ENCODE results near the gene LCA5L.

Gene LCA5L

GRCh38 chr21:39452970-39453342 is 7.4 kb upstream of the LCA5L start (continued):
- TF ChIP-seq TOX (CRISPR knock-in tag; IDR thresholded peaks at IDR 0.05; ENCODE audit: borderline replicate concordance) (no peak), ARNTL (CRISPR knock-in tag; IDR thresholded peaks at IDR 0.05; ENCODE audit: borderline replicate concordance, low read depth) (no peak)

DNA sequence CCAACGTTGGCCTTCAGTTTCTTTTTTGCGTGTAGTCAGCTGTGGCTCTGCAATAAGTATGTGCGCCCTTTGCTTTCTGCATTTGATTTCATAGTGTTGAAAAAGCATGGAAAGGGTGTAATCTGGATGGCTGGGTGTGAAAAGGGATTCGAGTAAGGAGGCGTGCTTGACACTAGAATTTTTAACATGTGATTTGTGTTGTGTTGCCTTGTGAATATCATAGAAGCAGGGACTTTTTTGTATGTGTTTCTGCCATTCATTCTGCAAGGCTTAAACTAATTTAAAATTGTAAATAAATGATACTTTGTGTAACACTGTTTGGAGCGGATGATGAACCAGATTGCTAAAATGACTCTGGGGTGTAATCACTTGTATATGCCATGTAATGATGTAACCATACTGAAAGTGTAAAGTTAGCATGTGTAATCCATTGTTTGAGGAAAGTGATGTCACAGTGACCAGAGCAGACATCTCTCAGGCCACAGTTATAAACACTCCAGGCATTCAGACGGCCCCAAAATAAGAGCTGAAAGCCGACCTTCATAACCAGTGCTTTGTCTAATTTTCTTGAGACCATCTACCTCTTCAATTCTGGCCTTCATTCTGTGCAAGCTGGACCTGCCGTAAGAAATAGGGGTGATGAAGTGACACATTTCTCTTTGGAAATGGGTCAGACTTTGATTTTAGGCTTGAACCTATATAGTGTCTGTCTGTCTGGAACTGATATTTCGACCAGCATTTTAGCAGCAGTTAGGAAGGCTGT is 6.8 kb upstream of the LCA5L start:
- TF ChIP-seq ZC3H10 (CRISPR knock-in tag; IDR thresholded peaks at IDR 0.05): no peak
- TF ChIP-seq ARNTL (CRISPR knock-in tag; IDR thresholded peaks at IDR 0.05; ENCODE audit: borderline replicate concordance, low read depth): no peak
- TF ChIP-seq ISL1 (CRISPR knock-in tag; IDR thresholded peaks at IDR 0.05): no peak
- TF ChIP-seq OSR1 (CRISPR knock-in tag; IDR thresholded peaks at IDR 0.05): no peak
- TF ChIP-seq BACH2 (CRISPR knock-in tag; IDR thresholded peaks at IDR 0.05; ENCODE audit: borderline replicate concordance): no peak
- no peak for TF ChIP-seq SNAI2 (CRISPR knock-in tag; IDR thresholded peaks at IDR 0.05)
- TF ChIP-seq PATZ1 (CRISPR knock-in tag; IDR thresholded peaks at IDR 0.05; ENCODE audit: borderline replicate concordance): no peak
- TF ChIP-seq TCF4 (CRISPR knock-in tag; IDR thresholded peaks at IDR 0.05; ENCODE audit: borderline replicate concordance): no peak
- no peak for TF ChIP-seq GLIS3 (CRISPR knock-in tag; IDR thresholded peaks at IDR 0.05)
- no peak for TF ChIP-seq ZFP30 (CRISPR knock-in tag; IDR thresholded peaks at IDR 0.05)
- no peak for TF ChIP-seq ZFP3 (CRISPR knock-in tag; IDR thresholded peaks at IDR 0.05)
- TF ChIP-seq ZNF70 (CRISPR knock-in tag; IDR thresholded peaks at IDR 0.05): no peak
- no peak for TF ChIP-seq CSDC2 (CRISPR knock-in tag; IDR thresholded peaks at IDR 0.05)
- no peak for ATAC-seq

GRCh38 chr21:39451332-39452206 is 6.0 kb upstream of the LCA5L start, which contains the start of gene SH3BGR:
SH3BGR (plus strand) TSS chr21:39451970; CDS start chr21:39452097, 127 bp downstream.
- no peak for ATAC-seq
- TF ChIP-seq ZFP30 (CRISPR knock-in tag; IDR thresholded peaks at IDR 0.05): no peak
- TF ChIP-seq POU6F1 (CRISPR knock-in tag; IDR thresholded peaks at IDR 0.05; ENCODE audit: borderline replicate concordance, low read depth): no peak
- TF ChIP-seq ZFP3 (CRISPR knock-in tag; IDR thresholded peaks at IDR 0.05): no peak
- TF ChIP-seq CSDC2 (CRISPR knock-in tag; IDR thresholded peaks at IDR 0.05): no peak
- TF ChIP-seq, protein P1, sequence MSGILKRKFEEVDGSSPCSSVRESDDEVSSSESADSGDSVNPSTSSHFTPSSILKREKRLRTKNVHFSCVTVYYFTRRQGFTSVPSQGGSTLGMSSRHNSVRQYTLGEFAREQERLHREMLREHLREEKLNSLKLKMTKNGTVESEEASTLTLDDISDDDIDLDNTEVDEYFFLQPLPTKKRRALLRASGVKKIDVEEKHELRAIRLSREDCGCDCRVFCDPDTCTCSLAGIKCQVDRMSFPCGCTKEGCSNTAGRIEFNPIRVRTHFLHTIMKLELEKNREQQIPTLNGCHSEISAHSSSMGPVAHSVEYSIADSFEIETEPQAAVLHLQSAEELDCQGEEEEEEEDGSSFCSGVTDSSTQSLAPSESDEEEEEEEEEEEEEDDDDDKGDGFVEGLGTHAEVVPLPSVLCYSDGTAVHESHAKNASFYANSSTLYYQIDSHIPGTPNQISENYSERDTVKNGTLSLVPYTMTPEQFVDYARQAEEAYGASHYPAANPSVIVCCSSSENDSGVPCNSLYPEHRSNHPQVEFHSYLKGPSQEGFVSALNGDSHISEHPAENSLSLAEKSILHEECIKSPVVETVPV (CRISPR knock-in tag; IDR thresholded peaks at IDR 0.05): no peak
- TF ChIP-seq OSR1 (CRISPR knock-in tag; IDR thresholded peaks at IDR 0.05): no peak
- TF ChIP-seq ARNTL (CRISPR knock-in tag; IDR thresholded peaks at IDR 0.05; ENCODE audit: borderline replicate concordance, low read depth): no peak
- no peak for TF ChIP-seq SNAI2 (CRISPR knock-in tag; IDR thresholded peaks at IDR 0.05)
- TF ChIP-seq PPARA (CRISPR knock-in tag; IDR thresholded peaks at IDR 0.05; ENCODE audit: borderline replicate concordance): no peak
- TF ChIP-seq BACH2 (CRISPR knock-in tag; IDR thresholded peaks at IDR 0.05; ENCODE audit: borderline replicate concordance): no peak
- TF ChIP-seq TSHZ2 (CRISPR knock-in tag; IDR thresholded peaks at IDR 0.05): no peak
